Dendritic cell treated with granulocyte-macrophage colony-stimulating factor and Interleukin-4, amounts not matched to agents 40 ng/mL and 50 ng/mL, for 4 days (primary cell): ENCODE measurements around the gene TMPRSS6.

Experiments used
- H3K27ac Mint-ChIP-seq: one replicate; pipeline ENCODE4 v1.8.0; 2022; ENCODE audit warnings: mild to moderate bottlenecking, mixed read lengths
- H3K27me3 Mint-ChIP-seq: one replicate; pipeline ENCODE4 v1.8.0; 2022; ENCODE audit warnings: mild to moderate bottlenecking, mixed read lengths
- H3K36me3 Mint-ChIP-seq: one replicate; pipeline ENCODE4 v1.8.0; 2022; ENCODE audit warnings: low read depth, mixed read lengths
- H3K4me1 Mint-ChIP-seq: one replicate; pipeline ENCODE4 v1.8.0; 2022; ENCODE audit warnings: low read depth, mixed read lengths
- H3K4me3 Mint-ChIP-seq: one replicate; pipeline ENCODE4 v1.8.0; 2022; ENCODE audit warnings: mild to moderate bottlenecking, moderate library complexity, mixed read lengths
- H3K9me3 Mint-ChIP-seq: one replicate; pipeline ENCODE4 v1.8.0; 2022; ENCODE audit warnings: mixed read lengths
- intact Hi-C: fragments of 100-400 bp; cut with micrococcal nuclease; formaldehyde crosslinking; loops from one replicate; pipeline ENCODE4 v1.15.0; 2022

TMPRSS6 gene

DNA sequence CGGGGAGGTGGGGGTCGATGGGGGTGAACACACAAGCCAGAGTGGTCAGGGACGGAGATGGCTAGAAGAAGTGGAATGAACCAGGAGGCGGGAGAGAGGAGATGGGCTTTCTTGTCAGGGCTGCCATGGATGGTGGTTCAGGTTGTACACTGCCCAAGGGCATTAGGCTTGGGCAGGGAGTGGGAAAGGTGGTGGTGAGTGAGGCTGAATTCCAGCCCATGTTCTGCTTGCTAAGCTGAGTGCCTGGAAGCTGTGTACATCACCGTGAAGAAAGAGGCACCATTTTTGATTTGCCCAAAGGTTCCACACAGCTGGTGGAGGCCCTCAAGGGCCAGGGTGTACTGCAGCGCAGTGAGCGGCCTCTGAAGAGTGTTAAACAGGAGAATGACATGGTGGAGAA lies 23.3 kb upstream of the TMPRSS6 start:
- no peaks in the 10 kb centered on the region for H3K9me3 Mint-ChIP-seq
- H3K4me1 Mint-ChIP-seq = no peaks in the 10 kb centered on the region
- peaks cover 10% of the 10 kb centered on the region for H3K27me3 Mint-ChIP-seq
- no peak overlapping the region for H3K27ac Mint-ChIP-seq
- no peak overlapping the region for H3K4me3 Mint-ChIP-seq
- H3K36me3 Mint-ChIP-seq = no peaks in the 10 kb centered on the region
- intact Hi-C loops = no loop called here

GRCh38 chr22:37129866-37130441 lies 20.4 kb upstream of the TMPRSS6 start:
- Mint-ChIP-seq H3K27me3 (peaks cover 9% of the 10 kb centered on the region), H3K4me1 (no peaks in the 10 kb centered on the region), H3K4me3 (no peak overlapping the region), H3K36me3 (no peaks in the 10 kb centered on the region), H3K27ac (no peak overlapping the region), H3K9me3 (no peaks in the 10 kb centered on the region)
- intact Hi-C loops = no loop called here

GRCh38 chr22:37128555-37129281 lies 19.2 kb upstream of the TMPRSS6 start:
- Mint-ChIP-seq H3K36me3 (no peaks in the 10 kb centered on the region), H3K27me3 (peaks cover 14% of the 10 kb centered on the region), H3K4me1 (no peaks in the 10 kb centered on the region), H3K9me3 (no peaks in the 10 kb centered on the region), H3K27ac (no peak overlapping the region), H3K4me3 (no peak overlapping the region)
- intact Hi-C loops = no loop called here

DNA sequence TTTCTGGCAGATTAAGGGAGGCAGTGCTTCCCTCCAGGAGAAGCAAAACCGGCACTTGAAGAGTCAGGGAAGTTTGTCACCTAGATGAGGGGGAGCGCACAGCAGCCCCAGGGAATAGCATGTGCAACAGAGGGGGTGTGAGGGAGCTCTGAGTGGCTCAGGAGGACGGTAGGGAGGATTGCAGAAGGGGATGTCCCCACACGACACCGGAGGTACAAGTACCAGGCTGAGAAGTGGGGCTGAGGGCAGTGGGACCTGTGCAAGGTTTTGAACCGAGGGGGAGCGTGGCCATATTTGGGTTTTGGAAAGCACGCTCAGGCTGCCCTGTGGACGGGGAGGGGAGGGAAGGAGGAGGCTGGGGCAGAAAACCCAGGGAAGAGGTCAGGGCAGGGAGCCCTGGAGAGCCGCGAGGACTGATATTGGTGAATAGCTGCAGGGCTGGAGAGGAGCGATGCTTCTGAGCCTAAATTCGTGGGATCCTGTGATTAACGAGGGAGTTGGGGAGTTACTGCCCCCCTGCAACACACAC lies 17.9 kb upstream of the TMPRSS6 start:
- H3K36me3 Mint-ChIP-seq = no peaks in the 10 kb centered on the region
- no peaks in the 10 kb centered on the region for H3K9me3 Mint-ChIP-seq
- H3K4me1 Mint-ChIP-seq = no peaks in the 10 kb centered on the region
- intact Hi-C loops = no loop called here
- H3K27me3 Mint-ChIP-seq = peaks cover 14% of the 10 kb centered on the region
- H3K4me3 Mint-ChIP-seq = no peak overlapping the region
- no peak overlapping the region for H3K27ac Mint-ChIP-seq

- intact Hi-C loops = no loop called here
- Mint-ChIP-seq H3K4me3 (no peak overlapping the region), H3K27ac (no peak overlapping the region), H3K27me3 (peaks cover 19% of the 10 kb centered on the region), H3K9me3 (no peaks in the 10 kb centered on the region), H3K4me1 (peaks cover 5% of the 10 kb centered on the region), H3K36me3 (no peaks in the 10 kb centered on the region)
Measured at GRCh38 chr22:37126882-37127281, 17.4 kb upstream of the TMPRSS6 start.

DNA sequence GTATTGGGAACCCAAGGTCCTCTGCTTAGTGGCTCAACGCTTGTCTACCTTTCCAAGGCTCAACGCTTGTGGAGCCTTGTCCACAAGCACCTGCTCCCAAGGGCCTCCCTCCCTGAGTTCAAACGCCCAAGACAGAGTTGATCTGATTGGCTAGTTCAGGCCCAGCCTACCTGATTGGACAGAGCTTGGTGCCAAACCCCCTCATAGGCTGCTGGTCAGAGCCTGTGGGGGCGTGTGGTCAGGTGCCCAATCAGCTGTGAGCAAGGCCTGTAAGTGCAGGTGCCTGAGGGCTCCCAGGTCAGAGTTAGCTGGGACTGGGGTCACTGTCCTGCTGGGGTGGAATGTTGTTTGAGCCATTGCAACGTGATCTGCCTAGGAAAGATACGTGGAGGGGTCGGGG lies 16.9 kb upstream of the TMPRSS6 start:
- intact Hi-C loops = no loop called here
- Mint-ChIP-seq H3K4me3 (no peak overlapping the region), H3K9me3 (no peaks in the 10 kb centered on the region), H3K27me3 (peaks cover 19% of the 10 kb centered on the region), H3K4me1 (peaks cover 5% of the 10 kb centered on the region), H3K36me3 (no peaks in the 10 kb centered on the region), H3K27ac (no peak overlapping the region)

DNA sequence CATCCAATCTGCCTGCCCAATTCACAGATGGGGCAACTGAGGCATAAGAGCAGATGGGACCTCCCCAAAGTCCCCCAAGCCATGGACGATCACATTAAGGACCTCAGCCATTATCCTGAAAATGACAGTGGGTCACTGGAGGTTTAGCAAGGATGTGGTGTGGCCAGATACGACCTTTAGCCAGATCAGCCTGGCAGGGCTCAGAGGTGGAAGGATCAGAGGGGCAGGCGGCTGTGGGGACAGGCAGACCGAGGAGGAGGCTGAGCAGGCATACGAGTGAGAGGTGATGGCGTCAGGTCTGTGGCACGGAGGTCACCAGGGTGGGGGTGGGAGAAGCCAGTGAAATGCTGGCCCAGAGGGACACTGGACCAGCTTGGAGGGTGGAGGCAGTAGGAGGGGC lies 14.1 kb upstream of the TMPRSS6 start:
- Mint-ChIP-seq H3K36me3 (no peaks in the 10 kb centered on the region), H3K9me3 (no peaks in the 10 kb centered on the region), H3K4me3 (no peak overlapping the region), H3K27me3 (peaks cover 20% of the 10 kb centered on the region), H3K4me1 (peaks cover 5% of the 10 kb centered on the region), H3K27ac (no peak overlapping the region)
- intact Hi-C loops = no loop called here

GRCh38 chr22:37122598-37123180 lies 13.2 kb upstream of the TMPRSS6 start:
- no peaks in the 10 kb centered on the region for H3K36me3 Mint-ChIP-seq
- peaks cover 19% of the 10 kb centered on the region for H3K27me3 Mint-ChIP-seq
- intact Hi-C loops = no loop called here
- H3K9me3 Mint-ChIP-seq = no peaks in the 10 kb centered on the region
- peaks cover 5% of the 10 kb centered on the region for H3K4me1 Mint-ChIP-seq
- H3K4me3 Mint-ChIP-seq = no peak overlapping the region
- H3K27ac Mint-ChIP-seq = no peak overlapping the region

DNA sequence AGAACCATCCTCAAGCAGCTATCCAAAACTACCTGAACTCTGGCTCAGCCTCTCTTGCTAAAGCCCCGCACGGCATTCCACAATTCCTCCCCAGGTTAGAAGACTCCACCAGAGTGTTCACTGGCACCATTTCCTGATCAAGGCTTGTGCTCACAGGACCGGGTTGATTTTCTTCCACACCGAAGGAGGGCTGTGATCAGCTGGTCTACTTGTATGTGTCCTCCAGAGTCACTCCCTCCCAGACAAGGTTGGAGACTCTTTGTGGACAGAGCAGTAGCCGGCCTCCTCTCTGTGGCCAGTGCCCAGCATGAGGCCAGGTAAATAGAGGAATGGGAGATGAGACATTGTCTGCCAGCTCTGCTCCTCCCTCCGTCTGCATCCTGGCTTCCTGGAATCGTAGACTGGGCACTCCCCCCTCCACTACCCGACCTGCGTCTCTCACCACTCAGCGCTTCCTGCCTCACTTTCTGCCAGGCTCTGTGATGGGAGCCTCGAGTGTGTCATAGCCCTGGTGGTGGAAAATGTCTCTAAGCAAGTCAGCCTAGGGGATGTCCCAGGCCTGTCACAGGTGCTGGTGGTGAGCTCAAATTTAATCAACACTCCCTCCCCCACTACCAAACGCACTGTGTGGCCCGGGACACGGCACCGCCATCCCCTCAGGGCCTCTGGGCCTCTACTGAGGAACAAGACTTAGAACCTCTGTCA lies 12.5 kb upstream of the TMPRSS6 start:
- no peaks in the 10 kb centered on the region for H3K9me3 Mint-ChIP-seq
- peaks cover 15% of the 10 kb centered on the region for H3K27me3 Mint-ChIP-seq
- intact Hi-C loops = no loop called here
- H3K4me3 Mint-ChIP-seq = no peak overlapping the region
- peaks cover 5% of the 10 kb centered on the region for H3K4me1 Mint-ChIP-seq
- H3K27ac Mint-ChIP-seq = peak overlapping the region; percentile 13
- H3K36me3 Mint-ChIP-seq = no peaks in the 10 kb centered on the region

DNA sequence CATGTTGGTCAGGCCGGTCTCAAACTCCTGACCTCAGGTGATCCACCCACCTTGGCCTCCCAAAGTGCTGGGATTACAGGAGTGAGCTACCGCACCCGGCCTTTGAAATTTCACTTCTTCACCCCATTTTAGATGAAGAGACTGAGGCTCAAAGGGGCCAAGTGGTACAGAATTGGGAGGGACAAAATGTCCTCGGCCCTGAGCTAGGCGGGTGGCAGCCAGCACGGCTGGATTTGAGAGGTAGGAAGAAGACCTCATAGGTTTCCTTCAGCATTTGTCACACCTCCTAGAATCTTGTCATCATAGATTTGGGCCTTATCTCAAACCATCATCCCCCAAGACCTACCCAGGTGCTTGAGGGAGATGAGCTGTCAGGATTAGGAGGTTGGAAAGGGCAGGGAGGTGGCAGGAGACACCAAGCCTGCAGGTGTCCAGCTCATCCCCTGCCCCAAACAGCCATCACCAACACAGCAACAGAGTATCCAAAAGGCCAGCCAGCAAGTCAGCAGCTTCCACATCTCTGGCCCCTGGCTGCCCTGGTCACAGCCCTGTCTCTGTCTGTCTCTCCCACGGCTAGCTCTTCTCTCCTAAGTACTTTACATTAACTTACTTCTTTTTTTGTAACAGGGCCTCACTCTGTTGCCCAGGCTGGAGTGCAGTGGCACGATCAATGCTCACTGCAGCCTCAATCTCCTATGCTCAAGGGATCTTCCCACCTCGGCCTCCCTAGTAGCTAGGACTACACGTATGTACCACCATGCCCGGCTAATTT lies 11.2 kb upstream of the TMPRSS6 start:
- intact Hi-C loops = no loop called here
- Mint-ChIP-seq H3K27me3 (peaks cover 19% of the 10 kb centered on the region), H3K4me1 (peaks cover 5% of the 10 kb centered on the region), H3K36me3 (no peaks in the 10 kb centered on the region), H3K27ac (no peak overlapping the region), H3K4me3 (no peak overlapping the region), H3K9me3 (no peaks in the 10 kb centered on the region)

DNA sequence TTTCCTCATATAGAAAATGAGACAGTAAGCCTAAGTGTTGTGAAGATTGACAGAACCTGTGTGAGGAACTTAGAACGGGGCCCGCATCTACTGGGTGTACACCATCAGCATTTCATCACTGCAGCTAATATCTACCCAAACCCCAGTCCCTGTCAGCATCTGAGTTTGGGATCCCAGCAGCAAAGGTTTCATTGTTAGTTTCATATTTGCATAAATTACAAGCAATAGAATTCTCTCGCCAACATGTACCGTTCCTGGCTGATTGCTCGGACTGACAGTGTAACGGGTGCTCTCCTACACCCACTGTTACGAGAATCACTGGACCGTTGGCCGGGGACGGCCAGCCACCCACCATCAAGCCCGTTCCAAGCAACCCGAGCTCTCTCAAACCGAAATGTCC lies 10.4 kb upstream of the TMPRSS6 start:
- H3K36me3 Mint-ChIP-seq = no peaks in the 10 kb centered on the region
- H3K27ac Mint-ChIP-seq = no peak overlapping the region
- intact Hi-C loops = no loop called here
- no peak overlapping the region for H3K4me3 Mint-ChIP-seq
- H3K27me3 Mint-ChIP-seq = peaks cover 18% of the 10 kb centered on the region
- H3K9me3 Mint-ChIP-seq = no peaks in the 10 kb centered on the region
- peaks cover 5% of the 10 kb centered on the region for H3K4me1 Mint-ChIP-seq

DNA sequence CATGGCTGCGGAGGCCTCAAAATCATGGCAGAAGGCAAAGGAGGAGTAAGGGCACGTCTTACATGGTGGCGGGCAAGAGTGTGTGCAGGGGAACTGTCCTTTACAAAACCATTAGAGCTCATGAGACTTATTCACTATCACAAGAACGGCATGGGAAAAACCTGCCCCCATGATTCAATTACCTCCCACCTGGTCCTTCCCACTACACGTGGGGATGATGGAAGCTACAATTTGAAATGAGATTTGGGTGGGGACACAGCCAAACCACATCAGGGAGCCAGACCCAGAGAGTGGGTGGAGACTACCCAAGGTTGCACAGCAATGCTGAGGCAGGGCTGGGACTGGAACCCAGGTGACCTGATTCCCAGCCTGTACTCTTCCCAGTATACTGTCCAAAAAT lies 8.6 kb upstream of the TMPRSS6 start:
- Mint-ChIP-seq H3K36me3 (no peaks in the 10 kb centered on the region), H3K4me3 (no peak overlapping the region), H3K4me1 (peaks cover 5% of the 10 kb centered on the region), H3K9me3 (no peaks in the 10 kb centered on the region), H3K27ac (no peak overlapping the region), H3K27me3 (peaks cover 14% of the 10 kb centered on the region)
- intact Hi-C loops = no loop called here

DNA sequence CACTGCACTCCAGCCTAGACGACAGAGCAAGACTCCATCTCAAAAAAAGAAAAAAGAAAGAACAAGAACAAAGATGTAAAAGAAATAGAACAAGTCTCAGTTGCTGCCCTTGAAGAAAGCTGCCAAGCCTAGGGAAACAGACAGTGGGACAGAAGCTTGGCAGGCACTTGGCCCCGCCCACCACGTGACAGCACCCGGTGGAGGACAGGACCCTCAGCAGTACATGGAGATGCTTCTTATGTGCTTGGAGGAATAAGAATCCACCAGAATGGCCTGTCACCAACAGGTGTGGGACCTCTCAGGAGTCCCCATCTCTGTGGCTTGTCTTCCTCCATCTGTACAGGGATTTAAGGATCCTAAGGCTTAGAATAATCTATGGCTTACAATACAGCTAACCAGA lies 7.6 kb upstream of the TMPRSS6 start:
- Mint-ChIP-seq H3K4me1 (peaks cover 2% of the 10 kb centered on the region), H3K4me3 (no peak overlapping the region), H3K27me3 (peaks cover 9% of the 10 kb centered on the region), H3K27ac (no peak overlapping the region), H3K9me3 (no peaks in the 10 kb centered on the region), H3K36me3 (no peaks in the 10 kb centered on the region)
- intact Hi-C loops = no loop called here
